ENCODE results near the gene MYL3.

MYL3 gene

GRCh38 chr3:46849686-46850467 lies 13.4 kb downstream of the MYL3 start:
- no peak for DNase-seq (ENCODE audit: low read depth in 2 of 2)

- no peak for DNase-seq (ENCODE audit: low read depth in 2 of 2)
These were observed 14.1 kb downstream of the MYL3 start for GRCh38 chr3:46849045-46849631.

- peak; percentile 27 to 57 for DNase-seq (ENCODE audit: low read depth in 2 of 2)
These were observed 14.8 kb downstream of the MYL3 start for GRCh38 chr3:46848271-46849044.

- no peak for DNase-seq (ENCODE audit: low read depth in 2 of 2)
These were observed 15.5 kb downstream of the MYL3 start for GRCh38 chr3:46847744-46848143.

GRCh38 chr3:46846624-46847542 lies 16.4 kb downstream of the MYL3 start:
- DNase-seq (ENCODE audit: low read depth in 2 of 2): no peak

- DNase-seq (ENCODE audit: low read depth in 2 of 2): peak; percentile 57 to 65
These were observed 17.2 kb downstream of the MYL3 start for GRCh38 chr3:46845860-46846623.

GRCh38 chr3:46845397-46845859 lies 17.8 kb downstream of the MYL3 start:
- no peak for DNase-seq (ENCODE audit: low read depth in 2 of 2)

GRCh38 chr3:46844881-46845312 lies 18.3 kb downstream of the MYL3 start:
- no peak for DNase-seq (ENCODE audit: low read depth in 2 of 2)

GRCh38 chr3:46844397-46844796 lies 18.8 kb downstream of the MYL3 start:
- DNase-seq (ENCODE audit: low read depth in 2 of 2): no peak

GRCh38 chr3:46843508-46843907 lies 19.7 kb downstream of the MYL3 start:
- no peak for DNase-seq (ENCODE audit: low read depth in 2 of 2)

- no peak for DNase-seq (ENCODE audit: low read depth in 2 of 2)
These were observed 22.8 kb downstream of the MYL3 start for GRCh38 chr3:46840491-46840890.

- DNase-seq (ENCODE audit: low read depth in 2 of 2): no peak
These were observed 24.9 kb downstream of the MYL3 start for GRCh38 chr3:46838301-46838700.

GRCh38 chr3:46835491-46835890 lies 27.8 kb downstream of the MYL3 start:
- DNase-seq (ENCODE audit: low read depth in 2 of 2): no peak

- DNase-seq (ENCODE audit: low read depth in 2 of 2): no peak
These were observed 28.2 kb downstream of the MYL3 start for GRCh38 chr3:46835054-46835453.

GRCh38 chr3:46833346-46834300 lies 29.6 kb downstream of the MYL3 start:
- DNase-seq (ENCODE audit: low read depth in 2 of 2): no peak

- no peak for DNase-seq (ENCODE audit: low read depth in 2 of 2)
These were observed 31.4 kb downstream of the MYL3 start for GRCh38 chr3:46831841-46832240.

GRCh38 chr3:46831316-46831715 lies 31.9 kb downstream of the MYL3 start:
- no peak for DNase-seq (ENCODE audit: low read depth in 2 of 2)

GRCh38 chr3:46830801-46831200 lies 32.4 kb downstream of the MYL3 start:
- no peak for DNase-seq (ENCODE audit: low read depth in 2 of 2)

- DNase-seq (ENCODE audit: low read depth in 2 of 2): peak in 1 of 2 donors; percentile 22
These were observed 33.5 kb downstream of the MYL3 start for GRCh38 chr3:46829699-46830208.

Data from stimulated activated CD4-positive, alpha-beta T cell treated with anti-CD3 and anti-CD28 coated beads, Interleukin-4, amount 100 ng/mL, for 48 hours (primary cell).